Left renal pelvis (tissue), 4 donors: Measurements from ENCODE around the gene ICAM2. TPM values are rescaled to one million over a fixed set of nuclear protein-coding genes. Genes with fewer than 3 reads are reported as not detected.

Source experiments
- DNase-seq, 4 donors: peaks; one replicate each; pipeline ENCODE4 v3.0.0-alpha.2; 2013; ENCODE audit warnings: low read depth in 4 of 4, low spot score in 3 of 4
- polyA plus RNA-seq, 4 donors: library from polyadenylated mRNA; unstranded; fragments of 120-200 nt; gene quantifications; one replicate each; pipeline ENCODE4 v1.2.1, GENCODE V29; 2013; ENCODE audit not compliant: insufficient read length in 4 of 4

The ICAM2 gene
- polyA plus RNA-seq, 4 donors: 21.7 to 27.7 (median 26.7) TPM

DNA sequence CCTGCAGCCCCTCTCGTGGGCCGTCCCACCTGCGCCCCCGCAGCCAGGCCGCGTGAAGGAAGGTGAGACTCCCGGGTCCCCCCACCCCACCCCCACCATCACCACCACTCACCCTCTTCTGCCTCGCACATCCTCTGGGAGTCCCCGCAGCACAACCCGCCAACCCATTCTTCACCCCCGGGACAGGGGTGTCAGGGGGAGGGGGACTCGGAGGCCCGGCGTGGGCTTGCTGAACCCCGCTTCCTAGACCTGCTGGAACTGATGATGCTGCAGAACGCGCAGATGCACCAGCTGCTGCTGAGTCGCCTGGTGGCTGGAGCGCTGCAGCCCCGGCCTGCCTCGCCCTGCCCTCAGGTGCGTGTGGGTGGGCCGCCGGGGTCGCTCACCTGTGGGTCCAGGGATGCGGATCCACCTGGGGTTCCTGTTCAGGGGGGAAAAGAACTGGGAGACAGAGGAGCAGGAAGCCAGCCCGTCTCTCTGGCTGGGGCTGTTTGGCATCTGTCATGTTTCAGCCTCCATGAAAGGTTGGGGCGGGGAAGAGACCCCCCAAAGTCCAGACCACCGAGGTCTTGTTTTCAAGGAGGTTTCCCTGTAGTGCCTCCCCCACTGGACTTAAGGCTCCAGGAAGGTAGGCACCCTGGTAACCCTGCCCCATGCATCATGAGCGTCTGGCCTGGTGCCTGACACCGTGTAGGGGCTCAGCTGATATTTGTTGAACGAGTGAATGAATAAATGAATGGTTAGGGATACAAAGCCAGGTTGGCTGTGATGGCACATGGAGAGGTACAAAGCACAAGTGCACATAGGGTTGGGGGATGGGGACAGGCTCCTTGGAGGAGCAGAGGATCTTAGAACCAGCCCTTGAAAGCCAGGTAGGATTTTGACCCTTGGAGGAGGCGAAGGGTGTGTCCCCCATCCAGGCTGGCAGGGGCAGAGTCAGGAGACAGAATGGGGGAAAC is 21.4 kb downstream of the ICAM2 start:
- no peak for DNase-seq

DNA sequence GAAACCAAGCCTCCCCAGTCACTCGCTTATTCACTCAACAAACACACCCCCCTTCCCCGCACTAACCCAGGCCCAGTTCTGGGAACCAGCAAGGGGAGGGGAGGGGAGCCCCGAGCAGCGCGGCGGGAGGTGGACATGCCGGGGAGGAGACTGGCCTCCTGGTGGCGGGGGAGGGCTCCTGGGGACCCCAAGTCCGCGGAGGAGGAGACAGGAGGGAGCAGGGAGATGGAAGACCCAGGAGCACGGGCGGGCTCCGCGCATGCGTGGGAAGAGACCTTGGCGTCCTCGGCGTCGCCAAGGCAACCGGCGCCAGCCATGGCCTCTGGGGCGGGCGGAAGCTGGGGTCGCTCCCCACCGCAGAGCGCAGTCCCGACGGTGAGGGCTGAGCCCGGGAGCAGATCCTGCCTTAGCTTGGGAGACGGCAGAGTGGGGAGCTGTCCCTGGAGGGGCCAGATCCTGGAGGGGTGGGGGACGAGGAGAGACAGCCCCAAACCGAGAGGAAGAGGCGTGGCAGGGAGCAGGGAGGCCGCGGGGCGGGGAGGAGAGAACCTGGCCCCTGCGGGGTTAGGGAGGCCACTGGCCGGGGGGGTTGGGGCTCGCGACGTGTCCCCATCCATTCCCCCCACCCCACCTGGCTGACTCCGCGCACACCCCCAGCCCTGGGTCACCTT is 22.2 kb downstream of the ICAM2 start, which contains the start of gene PRR29:
PRR29 (plus strand) TSS at position 302 of the 671 bp plus-strand sequence; CDS start at position 316, 14 bp downstream.
- DNase-seq: peak in 2 of 4 donors; percentile 61 to 69

- DNase-seq: no peak
Measured at GRCh38 chr17:63997341-63998048, 22.9 kb downstream of the ICAM2 start.

DNA sequence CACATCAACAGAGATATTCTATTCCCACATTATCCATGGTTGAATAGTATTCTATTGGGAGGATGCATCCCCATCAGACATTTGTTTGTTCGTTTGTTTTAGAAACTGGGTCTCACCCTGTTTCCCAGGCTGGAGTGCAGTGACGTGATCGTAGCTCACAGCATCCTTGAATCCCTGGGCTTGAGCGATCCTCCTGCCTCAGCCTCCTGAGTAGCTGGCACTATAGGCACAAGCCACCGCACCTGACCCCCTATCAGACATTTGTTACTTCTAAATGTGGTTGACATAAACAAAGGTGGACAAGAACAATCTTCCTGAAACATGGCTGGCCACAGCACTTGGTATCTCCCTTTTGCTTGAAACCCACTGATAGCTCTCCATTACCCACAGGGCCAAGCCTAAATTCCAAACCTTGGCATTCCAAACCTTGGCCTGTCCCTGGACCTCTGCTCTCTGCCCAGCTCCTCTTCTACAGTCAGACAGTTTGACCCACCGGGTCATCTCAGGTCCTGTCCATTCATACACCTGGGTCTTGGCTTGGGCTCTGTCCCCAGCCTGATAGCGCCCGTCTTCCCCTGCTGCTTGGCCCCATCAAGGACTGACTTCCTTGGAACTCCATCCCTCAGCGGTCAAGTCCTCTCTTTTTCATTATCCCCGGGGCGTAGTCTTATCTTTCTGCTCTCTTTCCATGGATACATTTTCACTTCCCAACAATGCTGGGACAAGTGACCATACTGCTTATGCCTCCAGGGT is 23.8 kb downstream of the ICAM2 start:
- DNase-seq: no peak

GRCh38 chr17:63995626-63996025 is 24.8 kb downstream of the ICAM2 start:
- no peak for DNase-seq

DNA sequence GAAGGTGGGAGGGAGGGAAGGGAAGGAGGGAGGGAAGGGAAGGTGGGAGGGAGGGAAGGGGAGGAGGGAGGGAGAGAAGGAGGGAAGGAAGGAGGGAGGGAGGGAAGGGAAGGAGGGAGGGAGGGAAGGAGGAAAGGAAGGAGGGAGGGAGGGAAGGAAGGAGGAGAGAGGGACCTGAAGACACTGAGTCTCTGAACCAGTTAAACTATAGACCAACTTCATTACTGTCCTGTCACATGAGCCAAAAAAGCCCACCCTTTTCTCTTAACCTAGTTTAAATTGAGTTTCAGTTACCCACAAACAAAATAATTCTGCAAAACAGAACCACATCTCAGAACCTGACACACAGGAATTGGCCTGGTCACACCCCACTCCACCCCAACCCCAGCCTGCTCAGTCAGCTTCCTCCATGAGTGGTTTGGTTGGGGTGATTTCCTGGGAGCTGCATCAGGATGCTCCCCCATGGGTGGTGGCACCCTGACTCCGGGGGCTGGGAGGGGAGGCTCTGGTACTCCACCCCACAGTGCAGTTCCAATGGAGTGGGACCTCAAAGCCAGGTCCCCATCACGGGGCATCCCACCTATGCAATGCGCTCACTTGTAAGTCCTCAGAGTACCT is 27.0 kb downstream of the ICAM2 start:
- DNase-seq: no peak

DNA sequence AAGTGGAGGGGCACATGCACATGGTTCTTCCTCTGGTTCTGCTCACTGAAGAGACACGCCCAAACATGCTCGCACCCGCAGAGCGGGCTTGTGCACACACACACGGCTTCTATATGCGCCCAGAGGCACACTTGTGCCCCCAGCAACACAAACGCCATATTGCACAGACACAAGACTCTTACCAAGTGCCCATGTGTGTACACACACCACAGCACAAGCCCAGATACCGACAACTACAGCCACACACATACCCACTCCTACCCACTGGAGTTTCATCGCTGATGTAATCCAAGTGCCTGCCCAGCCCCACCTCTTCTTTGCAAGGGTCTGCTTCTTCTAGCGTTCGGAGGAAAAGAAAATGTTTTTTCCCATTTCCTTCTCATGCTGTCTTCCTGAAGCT is 28.8 kb downstream of the ICAM2 start:
- no peak for DNase-seq

DNA sequence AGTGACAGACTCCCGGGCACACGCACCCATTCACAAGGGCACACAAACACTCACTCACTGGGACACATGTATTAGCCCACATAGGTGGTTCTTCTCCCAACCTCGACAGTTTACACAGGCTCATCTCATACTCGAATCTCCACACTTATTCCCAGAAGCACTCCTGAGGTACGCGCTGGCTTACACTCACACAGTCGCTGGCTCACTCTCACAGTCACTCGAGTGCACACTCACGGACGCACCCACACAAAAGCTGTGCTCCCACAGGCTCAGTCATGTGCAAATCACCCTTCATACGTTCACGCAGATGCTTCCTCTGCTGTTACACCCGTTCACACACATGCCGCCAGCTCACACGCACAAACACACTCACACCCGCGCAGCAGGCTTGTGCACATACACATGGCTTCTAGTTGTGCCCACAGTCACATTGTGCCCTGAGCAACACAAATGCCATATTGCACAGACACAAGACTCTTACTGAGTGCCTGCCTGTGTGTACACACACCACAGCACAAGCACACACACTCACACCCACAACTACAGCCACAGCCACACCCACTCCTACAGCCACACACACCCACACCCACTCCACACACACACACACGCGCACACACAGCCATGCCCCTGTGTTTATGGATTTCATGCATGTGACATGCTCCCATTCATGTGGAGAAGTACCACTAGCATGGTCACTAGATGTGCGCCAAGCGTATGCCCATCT is 30.6 kb downstream of the ICAM2 start:
- DNase-seq: no peak

GRCh38 chr17:63988741-63989621 is 31.5 kb downstream of the ICAM2 start:
- DNase-seq: peak in 1 of 4 donors; percentile 40

GRCh38 chr17:63988127-63988478 is 32.3 kb downstream of the ICAM2 start:
- DNase-seq: no peak

DNA sequence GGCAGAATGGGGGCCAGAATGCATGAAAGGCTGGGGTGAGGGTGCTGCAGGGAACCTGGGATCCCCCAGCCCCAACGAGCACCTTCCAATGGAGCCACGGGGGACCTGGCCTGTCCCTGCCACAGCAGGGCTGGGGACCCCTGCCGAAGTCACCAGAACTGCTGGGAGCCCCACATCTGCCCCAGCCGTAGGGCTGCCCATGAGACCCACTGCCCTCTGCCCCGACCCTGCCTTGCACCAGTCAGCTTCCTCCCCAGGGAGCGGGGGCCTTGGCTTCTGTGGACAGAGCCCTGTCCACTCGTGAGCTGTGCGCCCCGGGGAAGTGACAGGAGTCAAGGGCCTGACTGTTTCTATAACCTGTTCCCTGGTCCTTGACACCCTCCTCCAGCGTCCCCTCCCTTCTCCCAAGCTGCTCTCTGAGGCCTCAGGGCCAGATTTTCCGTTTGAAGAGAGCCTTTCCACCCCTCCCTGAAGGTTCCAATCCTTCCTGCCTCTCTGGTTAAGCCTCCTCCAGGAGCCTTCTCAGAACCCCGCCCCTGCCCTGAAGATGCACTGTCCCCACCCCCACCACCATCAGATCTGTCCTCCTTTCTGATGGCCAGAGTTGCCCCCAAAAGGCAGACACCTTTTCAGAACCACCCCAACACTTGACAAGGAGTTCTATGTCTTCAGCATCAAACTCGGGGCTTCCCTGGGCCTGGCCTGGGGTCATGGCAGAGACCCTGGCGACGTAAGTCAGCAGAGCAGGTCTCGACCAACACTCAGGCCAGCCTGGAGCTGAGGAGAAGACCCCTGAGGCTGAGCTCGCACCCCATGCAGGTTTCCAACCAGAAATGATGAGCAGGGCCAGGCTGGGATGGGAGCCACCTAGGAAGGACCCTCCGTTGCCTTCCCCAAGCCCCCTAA is 33.0 kb downstream of the ICAM2 start:
- DNase-seq: no peak

DNA sequence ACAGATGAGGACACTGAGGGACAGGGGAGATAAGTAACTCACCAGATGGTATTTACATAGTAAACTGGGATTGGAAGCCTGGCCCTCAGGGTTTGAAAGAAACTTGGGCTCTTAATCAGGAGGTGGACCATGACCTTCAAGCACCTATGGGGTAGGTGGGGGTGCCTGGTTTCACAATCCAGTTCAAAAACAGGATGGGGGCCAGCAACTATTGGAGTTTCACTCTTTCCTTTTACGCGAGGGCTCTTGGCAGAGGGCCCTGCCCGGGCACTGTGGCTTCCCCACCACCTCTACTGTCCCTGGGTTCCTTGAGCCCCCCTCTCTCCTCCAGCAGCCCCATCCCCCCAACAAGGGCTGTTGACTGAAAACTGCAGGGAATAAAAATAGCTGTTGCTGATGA is 33.6 kb downstream of the ICAM2 start:
- no peak for DNase-seq

DNA sequence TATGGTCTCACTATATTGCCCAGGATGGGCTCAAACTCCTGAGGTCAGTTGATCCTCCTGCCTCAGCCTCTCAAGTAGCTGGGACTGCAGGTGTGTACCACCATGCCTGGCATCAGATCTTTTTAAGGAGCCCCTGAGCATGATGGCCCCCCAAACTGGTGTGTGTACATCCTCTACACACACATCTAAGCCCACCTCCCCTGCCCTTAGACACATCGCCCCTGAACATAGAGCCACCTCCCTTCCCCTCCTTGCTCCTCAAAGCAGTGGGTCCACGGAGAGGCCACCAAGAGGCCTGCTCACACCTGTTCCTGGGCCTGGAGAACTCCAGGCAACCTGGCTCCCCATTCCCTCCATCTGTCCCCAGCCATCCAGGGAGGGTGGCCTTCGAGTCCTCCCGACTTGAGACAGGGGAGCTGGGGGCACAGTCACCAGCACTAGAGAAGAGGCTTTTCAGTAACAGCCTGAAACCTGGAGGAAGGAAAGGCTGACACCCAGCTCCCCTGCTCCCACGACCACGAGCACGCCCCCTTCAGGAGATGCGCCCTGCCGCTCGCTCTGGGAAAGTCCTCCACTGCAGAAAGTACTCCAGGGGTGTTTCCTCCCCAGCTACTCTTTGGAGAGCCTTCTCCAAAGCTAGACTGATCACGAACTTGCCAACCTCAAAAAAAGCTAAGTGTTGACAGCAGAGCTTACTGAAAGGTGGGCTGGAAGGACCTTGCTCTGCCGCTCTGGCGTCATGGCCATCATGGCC is 34.9 kb downstream of the ICAM2 start:
- DNase-seq: no peak

GRCh38 chr17:63984651-63985386 is 35.6 kb downstream of the ICAM2 start:
- DNase-seq: no peak

- no peak for DNase-seq
Measured at GRCh38 chr17:63984236-63984635, 36.2 kb downstream of the ICAM2 start.

DNA sequence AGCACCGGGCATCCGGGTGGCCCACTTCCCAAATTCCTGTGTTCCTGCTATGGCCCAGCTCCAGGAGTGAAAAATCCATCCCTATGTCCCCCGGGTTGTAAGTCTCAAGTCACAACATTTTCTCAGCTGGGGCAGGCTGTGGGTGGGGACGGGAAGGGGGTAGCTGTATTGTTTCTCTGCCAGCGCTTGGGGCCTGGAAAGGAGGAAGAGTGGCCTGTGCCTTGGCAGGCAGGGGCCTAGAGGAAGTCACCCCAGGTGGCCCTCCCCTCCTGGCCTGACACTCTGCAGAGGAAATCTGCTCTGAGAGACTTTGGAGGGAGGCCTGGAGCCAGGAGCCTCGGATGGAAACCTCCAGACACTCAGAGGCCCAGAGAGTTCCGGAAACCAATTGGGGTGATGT is 37.1 kb downstream of the ICAM2 start:
- DNase-seq: no peak
